ENCODE data around the gene RARS2.
A peak's percentile ranks its signal among the peaks of the same experiment; 100 is the strongest.
"Not testable (repeated sequence)": the region's sequence is repeated elsewhere in the genome, so short reads cannot be mapped to it uniquely, and the experiment has no call there.

Gene RARS2

DNA sequence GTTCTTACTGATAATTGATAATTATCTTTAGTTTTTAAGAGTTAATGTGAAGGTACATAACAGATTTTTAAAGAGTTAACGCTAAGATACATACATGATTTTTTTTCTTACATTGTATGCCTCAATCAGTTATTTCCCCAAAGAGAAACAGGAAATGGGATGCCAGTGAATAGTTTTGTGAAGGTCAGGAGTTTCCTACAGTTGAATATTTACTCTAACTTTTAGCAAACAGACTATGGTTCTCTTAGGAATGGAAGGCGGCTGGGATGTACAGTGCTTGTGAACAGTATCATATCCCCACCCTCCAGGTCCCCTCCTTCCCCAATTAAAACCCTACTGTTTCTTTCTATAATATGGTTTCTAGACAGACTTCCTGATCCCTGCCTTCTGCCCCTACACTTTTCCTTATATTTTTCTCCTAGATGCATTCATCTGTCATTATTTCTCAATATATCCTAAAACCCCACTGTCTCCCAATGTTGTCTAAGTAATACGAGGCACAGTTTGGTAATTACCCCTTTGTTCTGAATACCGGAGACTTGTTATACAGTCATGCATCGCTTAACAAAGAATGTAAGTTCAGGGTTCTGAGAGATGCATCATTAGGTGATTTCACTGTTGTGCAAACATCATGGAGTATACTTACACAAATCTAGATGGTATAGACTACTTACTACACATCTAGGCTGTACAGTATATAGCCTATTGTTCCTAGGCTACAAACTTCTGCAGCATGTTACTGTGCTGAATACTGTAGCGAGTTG lies 87.8 kb downstream of the RARS2 start:
- no peak for DNase-seq (ENCODE audit: low read depth, low spot score)

GRCh38 chr6:87498048-87498447 lies 91.7 kb downstream of the RARS2 start:
- DNase-seq (ENCODE audit: low read depth, low spot score), result no peak

DNA sequence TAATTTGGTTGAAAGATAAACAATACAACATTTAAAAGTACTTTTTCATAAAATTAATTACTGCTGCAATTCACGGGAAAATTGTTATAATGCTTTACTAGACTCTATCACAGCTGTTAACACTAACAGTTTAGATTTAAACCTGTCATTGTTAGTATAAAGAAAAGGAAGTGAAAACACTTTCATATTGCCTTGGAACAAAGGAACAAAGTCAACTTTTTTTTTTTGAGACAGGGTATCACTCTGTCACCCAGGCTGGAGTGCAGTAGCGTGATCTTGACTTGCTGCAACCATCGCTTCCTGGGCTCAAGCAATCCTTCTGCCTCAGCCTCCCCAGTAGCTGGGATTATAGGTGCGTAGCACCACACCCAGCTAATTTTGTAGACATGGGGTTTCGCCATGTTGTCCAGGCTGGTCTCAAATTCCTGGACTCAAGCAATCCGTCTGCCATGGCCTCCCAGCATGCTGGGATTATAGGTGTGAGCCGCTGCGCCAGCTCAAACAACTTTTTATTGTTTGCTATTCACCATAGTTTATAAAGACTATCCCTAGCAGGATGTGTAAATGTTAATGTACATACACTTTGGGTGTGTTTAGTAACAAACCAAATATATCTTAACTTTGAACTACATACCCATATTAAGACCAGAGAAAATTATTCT lies 94.9 kb downstream of the RARS2 start:
- DNase-seq (ENCODE audit: low read depth, low spot score), result no peak

DNA sequence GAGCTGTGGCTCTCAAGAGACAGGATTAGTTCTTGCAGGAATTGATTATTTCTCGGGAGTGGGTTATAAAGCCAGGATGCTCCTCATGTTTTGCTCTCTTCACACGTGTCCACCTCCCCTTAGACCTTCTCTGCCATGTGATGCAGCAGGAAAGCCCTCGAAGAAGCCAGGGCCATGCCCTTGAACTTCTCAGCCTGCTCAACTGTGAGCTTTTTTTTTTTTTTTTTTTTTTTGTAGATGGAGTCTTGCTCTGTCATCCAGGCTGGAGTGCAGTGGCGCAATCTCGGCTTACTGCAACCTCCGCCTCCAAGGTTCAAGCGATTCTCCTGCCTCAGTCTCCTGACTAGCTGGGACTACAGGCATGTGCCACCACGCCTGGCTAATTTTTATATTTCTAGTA lies 100.5 kb downstream of the RARS2 start:
- not testable (repeated sequence) for DNase-seq (ENCODE audit: low read depth, low spot score)

DNA sequence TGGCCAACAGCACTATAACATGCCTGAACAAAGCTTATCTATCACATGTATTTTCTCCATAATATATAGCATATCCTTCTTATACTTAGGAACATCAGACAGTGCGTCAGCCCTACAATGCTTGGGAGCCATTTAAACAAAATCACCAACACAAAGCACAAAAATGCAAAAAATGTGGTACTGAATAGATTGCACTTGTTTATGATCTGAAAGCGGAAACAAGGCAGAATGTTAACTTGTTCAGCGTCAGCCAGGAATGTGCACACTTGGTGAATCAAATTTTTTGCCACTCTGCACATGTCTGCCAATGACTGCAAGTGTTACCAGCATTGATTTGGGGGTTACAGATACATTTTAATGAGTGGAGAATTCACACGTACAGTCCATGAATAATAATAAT lies 102.2 kb downstream of the RARS2 start:
- no peak for DNase-seq (ENCODE audit: low read depth, low spot score)

- no peak for DNase-seq (ENCODE audit: low read depth, low spot score)
Observed at GRCh38 chr6:87484491-87484890, 105.3 kb downstream of the RARS2 start.

GRCh38 chr6:87483929-87484328 lies 105.9 kb downstream of the RARS2 start:
- no peak for DNase-seq (ENCODE audit: low read depth, low spot score)

- DNase-seq (ENCODE audit: low read depth, low spot score), result no peak
Observed at GRCh38 chr6:87482366-87482765, 107.4 kb downstream of the RARS2 start.

DNA sequence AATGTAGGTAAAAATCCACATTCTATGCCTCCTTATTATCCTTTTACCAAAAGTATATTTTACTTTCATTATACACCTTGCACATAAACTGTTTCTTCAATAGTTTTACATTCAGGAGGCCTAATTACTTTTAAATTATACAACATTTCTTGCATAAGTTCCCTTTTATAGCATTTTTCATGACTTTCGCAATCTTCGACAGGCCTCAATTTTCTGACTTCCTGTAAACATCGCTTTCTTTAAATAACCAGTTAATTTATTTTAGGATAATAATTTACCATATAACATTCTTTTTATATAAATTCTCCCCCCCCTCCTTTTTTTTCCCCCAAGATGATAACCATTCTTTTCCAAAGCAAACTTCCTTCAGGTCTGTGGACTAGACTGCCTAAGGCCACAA lies 107.9 kb downstream of the RARS2 start:
- no peak for DNase-seq (ENCODE audit: low read depth, low spot score)

- peak; percentile 13 for DNase-seq (ENCODE audit: low read depth, low spot score)
Observed at GRCh38 chr6:87473419-87473903, 116.3 kb downstream of the RARS2 start.

DNA sequence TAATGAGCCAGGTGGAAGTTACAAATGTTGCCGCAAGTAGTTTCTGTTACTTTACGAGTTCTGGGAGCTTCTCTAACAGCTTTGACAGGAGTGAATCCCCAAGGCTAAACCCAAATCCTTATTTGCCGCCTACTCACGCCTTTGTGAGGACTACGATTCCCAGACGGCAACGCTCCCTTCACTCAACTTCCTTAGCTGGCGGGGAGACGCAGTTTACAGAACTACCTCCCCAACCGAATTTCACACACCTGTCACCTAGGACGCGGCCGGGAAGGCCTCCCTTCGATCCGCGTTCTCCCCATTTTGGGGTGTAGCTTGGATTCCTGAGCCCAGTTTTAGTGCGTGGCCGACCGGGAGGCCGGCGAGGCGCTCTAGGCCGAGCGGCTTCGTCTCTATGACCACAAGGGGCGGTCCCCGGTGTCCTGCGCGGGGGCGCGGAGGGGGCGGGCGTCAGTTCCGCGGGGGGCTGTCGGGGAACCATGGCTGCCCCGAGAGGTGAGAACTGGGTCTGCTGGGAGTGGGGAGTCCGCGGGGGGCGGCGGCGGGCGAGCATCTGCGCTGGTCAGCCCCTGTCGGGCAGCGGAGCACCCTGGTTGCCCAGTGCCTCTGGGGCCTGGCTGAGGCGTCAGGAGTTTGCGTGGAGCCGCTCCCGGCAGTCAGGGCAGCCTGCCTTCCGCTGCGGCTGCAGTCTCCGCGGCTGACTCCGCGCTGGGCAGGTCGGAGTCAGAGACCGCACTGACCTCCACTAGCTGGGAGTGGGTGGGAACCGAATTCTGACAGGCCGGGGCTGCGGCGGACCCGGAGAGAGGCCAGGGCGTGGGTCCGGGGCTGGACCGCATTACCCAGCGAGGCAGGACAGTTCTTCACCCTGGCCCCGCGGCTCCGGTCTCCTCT lies 117.0 kb downstream of the RARS2 start, which contains the start of gene SLC35A1:
TSS of gene SLC35A1 (plus strand) at position 450 of the 894 bp plus-strand sequence. CDS start at position 480, 30 bp downstream.
- peak; percentile 78 for DNase-seq (ENCODE audit: low read depth, low spot score)

- no peak for DNase-seq (ENCODE audit: low read depth, low spot score)
Observed at GRCh38 chr6:87465051-87465450, 124.7 kb downstream of the RARS2 start.
